ENCODE results near the gene DNMT3L.

DNMT3L gene

GRCh38 chr21:44282370-44282769 is 20.7 kb upstream of the DNMT3L start:
- no peak overlapping the region for H3K27ac ChIP-seq
- TF ChIP-seq ZFX (IDR thresholded peaks at IDR 0.05): no peak
- TF ChIP-seq CTCF (conservative IDR thresholded peaks at IDR 0.05): no peak

GRCh38 chr21:44281801-44282200 is 20.1 kb upstream of the DNMT3L start:
- TF ChIP-seq ZFX (IDR thresholded peaks at IDR 0.05) (no peak), CTCF (conservative IDR thresholded peaks at IDR 0.05) (no peak)
- H3K27ac ChIP-seq: no peak overlapping the region

GRCh38 chr21:44279354-44280260 is 17.9 kb upstream of the DNMT3L start:
- no peak overlapping the region for H3K27ac ChIP-seq
- no peak for TF ChIP-seq ZFX (IDR thresholded peaks at IDR 0.05)
- TF ChIP-seq CTCF (conservative IDR thresholded peaks at IDR 0.05): no peak

GRCh38 chr21:44275041-44275440 is 13.3 kb upstream of the DNMT3L start:
- TF ChIP-seq CTCF (conservative IDR thresholded peaks at IDR 0.05) (no peak), ZFX (IDR thresholded peaks at IDR 0.05) (no peak)
- no peak overlapping the region for H3K27ac ChIP-seq

- TF ChIP-seq ZFX (IDR thresholded peaks at IDR 0.05) (no peak), CTCF (conservative IDR thresholded peaks at IDR 0.05) (no peak)
- no peak overlapping the region for H3K27ac ChIP-seq
Observed at GRCh38 chr21:44273046-44273445, 11.3 kb upstream of the DNMT3L start.

- TF ChIP-seq CTCF (conservative IDR thresholded peaks at IDR 0.05): no peak
- no peak for TF ChIP-seq ZFX (IDR thresholded peaks at IDR 0.05)
- H3K27ac ChIP-seq: no peak overlapping the region
Observed at GRCh38 chr21:44272284-44272858, 10.7 kb upstream of the DNMT3L start.

- TF ChIP-seq CTCF (conservative IDR thresholded peaks at IDR 0.05) (no peak), ZFX (IDR thresholded peaks at IDR 0.05) (no peak)
- H3K27ac ChIP-seq: no peak overlapping the region
Observed at GRCh38 chr21:44271558-44272283, 10.0 kb upstream of the DNMT3L start.

Data from C4-2B (cell line).